DMS53 (cell line): ENCODE results near the gene UMAD1.
A peak's percentile ranks its signal among the peaks of the same experiment; 100 is the strongest.
"Not testable (repeated sequence)": the region's sequence is repeated elsewhere in the genome, so short reads cannot be mapped to it uniquely, and the experiment has no call there.

ENCODE experiments used
- DNase-seq: peaks from one replicate; lab custom pipeline; 2025; lab: John Stamatoyannopoulos, UW

Gene UMAD1

DNA sequence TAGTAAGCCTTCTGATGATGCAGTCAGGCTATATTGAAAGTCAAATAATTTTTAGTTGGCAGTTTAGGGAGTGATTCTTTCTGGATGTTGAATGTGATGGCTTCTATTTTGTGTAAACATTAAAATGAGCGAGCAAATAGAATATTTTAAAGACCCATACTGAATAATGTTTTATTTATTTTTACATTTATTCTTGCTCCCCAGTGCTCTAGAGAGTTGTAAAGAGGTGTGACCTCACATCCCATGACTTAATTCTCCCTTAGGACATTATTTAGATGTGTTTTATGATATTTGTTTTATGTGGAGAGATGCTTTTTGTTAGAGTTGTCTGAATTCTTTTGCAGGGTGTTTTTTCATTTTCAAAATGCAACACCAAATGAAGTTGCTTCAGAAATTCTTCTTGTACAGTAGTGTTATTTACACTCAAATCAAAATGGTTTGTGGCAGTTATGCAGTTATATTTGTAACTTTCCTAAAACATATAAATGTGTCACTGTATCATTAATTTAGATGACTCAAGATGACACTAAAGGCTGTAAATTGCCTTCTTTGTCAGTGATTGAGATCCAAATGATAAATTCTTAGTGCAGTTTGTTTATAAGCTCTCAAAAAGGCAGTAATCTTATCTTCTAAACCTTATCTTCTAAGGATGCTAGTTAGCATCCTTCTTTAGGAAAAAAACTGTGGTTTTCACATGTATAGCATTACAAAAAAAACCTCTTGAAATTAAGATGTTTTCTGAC, 12.4 kb downstream of the UMAD1 start:
- DNase-seq = no peak

GRCh38 chr7:7653593-7654187, 13.1 kb downstream of the UMAD1 start:
- peak; percentile 54 for DNase-seq

DNA sequence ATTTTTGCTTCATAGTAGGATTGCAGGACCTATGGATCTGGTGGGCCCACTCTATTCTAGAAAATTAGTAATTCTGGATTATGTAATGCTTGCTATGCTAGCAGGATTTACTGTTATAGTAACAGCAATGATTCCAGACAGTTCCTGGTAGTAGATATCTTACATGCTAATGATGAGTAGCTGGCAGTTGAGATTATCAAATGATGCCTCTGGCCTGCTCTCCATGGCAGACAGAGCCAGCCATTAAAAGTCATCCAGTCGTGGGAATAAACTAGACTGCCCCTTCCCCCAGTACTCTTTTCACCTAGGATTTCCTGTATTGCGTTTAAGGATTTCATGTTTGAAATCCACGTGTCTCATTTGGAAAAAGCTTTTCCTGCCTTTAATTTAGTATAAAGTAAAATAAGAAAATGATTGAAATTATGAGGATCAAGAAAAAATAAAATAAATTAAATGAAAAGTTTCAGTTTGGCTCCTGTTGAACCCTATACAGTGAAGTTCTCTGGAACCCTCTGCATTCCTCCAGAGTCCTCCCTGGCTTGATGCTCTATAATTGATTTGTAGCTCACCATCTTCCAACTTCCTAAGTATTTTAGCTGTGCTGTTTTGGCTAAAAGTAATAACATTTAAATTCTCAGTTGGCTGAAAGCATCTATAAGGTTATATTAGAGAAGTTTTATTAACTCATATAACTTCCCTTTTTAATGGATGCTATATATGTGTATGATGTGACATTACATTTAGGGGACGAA, 14.6 kb downstream of the UMAD1 start:
- no peak for DNase-seq

DNA sequence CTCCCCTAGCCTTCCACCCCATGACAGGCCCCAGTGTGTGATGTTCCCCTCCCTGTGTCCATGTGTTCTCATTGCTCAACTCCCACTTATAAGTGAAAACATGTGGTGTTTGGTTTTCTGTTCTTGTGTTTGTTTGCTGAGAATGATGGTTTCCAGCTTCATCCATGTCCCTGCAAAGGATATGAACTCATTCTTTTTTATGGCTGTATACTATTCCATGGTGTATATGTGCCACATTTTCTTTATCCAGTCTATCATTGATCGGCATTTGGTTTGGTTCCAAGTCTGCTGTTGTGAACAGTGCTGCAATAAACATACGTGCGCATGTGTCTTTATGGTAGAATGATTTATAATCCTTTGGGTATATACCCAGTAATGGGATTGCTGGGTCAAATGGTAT, 15.9 kb downstream of the UMAD1 start:
- DNase-seq = not testable (repeated sequence)

- DNase-seq = peak; percentile 43
Measured at GRCh38 chr7:7662527-7662926, 22.0 kb downstream of the UMAD1 start.

- no peak for DNase-seq
Measured at GRCh38 chr7:7664291-7664690, 23.7 kb downstream of the UMAD1 start.

DNA sequence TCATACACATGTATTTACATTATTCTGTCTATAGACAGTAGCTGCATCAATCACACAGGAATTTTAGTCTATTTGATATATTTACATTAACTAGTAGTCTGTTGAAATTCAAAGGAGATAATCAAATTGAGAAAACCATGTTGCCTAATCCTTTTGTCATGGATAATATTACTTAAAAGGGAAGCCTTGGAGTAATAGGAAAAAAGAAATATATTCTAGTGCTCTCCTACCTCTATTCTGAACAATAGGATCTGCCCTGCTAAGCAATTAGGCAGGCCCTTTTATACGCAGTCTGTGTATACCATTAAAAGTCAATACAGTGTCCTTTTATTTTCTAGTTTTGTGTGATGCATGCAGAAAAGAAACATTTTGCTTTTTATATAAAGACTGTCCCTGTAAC, 24.5 kb downstream of the UMAD1 start:
- DNase-seq = no peak

DNA sequence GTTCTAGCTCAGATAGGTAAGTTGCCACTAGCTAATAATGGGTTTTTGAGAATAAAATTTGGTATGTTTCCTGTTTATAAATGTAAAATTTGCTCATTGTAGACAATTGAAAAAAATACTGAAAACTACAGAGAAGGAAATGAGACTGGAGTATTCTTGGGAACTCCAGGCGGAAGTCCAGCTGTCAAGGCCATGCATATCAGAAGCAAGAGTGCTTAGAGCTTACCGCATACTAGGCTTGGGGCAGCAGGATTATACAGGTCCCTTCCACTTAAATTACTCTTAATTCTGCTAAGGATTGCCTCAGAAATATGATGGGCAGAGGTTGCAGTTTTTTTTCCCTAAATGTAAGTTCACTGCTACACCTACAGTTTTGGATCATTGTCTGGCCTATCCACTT, 26.6 kb downstream of the UMAD1 start:
- DNase-seq = no peak

GRCh38 chr7:7668706-7669105, 28.2 kb downstream of the UMAD1 start:
- DNase-seq = no peak

- no peak for DNase-seq
Measured at GRCh38 chr7:7670490-7670889, 29.9 kb downstream of the UMAD1 start.

DNA sequence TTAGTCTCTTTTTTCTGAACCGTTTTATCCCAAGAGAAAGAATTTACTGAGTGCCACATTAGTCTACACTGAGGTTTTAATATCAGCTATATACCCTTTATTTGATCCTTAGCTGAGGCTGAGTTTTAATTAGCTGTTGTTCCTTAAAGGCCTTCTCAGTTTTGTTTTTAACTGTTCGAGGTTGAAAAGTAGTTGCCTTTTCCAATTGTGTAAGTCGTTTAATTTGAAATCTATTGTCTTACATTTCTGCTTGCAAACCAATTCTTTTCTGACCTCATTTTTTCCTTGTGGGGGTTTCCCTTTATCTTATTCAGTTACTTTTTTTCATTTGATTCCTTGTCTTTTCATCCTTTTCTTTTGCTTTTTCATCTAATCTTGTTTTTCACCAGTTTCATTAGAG, 30.8 kb downstream of the UMAD1 start:
- DNase-seq = no peak

GRCh38 chr7:7672545-7673239, 32.1 kb downstream of the UMAD1 start:
- DNase-seq = no peak

DNA sequence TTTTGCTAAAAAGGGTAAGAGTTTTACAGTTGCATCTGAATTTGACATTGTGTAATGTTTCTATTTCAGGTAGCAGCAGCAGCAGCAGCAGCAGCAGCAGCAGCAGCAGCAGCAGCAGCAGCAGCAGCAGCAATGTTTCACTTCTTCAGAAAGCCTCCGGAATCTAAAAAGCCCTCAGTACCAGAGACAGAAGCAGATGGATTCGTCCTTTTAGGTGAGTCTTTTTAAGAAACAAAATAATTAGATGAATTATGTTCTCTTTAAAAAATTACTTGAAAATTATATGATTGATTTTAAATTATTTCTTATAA, 32.6 kb downstream of the UMAD1 start:
- no peak for DNase-seq

- DNase-seq = no peak
Measured at GRCh38 chr7:7675686-7676085, 35.1 kb downstream of the UMAD1 start.

GRCh38 chr7:7679640-7680039, 39.1 kb downstream of the UMAD1 start:
- peak; percentile 59 for DNase-seq

DNA sequence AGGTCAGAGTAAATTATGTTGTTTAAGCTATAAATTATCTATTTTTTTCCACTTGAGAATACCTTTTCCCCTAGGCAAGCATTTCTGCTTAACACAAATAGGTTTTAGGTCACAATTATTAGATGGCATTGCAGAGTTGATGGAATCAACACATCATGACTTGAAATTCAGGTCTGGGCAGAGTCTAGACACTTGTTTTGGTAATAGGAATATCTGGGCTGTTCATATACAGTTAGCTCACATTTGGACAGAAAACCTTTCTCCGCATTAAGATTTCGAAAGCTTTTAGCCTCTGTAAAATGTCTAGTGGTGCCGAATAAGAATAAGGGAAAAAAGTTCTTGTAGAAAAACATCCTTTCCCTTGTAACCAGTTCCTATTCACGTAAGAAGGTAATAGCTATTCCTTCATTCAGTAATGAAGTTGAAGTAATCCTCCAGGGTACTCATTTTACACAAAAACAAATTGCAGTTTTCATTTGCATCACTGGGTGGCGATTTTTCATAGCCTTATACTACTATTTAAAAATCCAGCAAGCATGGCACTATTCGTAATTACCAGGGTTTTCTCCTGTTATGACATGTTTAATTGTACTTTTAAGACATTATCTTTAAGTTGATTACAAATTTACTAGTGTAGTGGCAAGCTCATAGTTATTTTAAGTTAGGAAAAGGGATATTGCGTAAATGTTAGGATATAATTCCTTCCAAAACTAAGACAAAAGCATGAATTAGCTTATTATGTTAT, 40.8 kb downstream of the UMAD1 start:
- peak; percentile 89 for DNase-seq

GRCh38 chr7:7681936-7682329, 41.4 kb downstream of the UMAD1 start:
- peak; percentile 28 for DNase-seq

- DNase-seq = no peak
Measured at GRCh38 chr7:7682861-7683260, 42.3 kb downstream of the UMAD1 start.

GRCh38 chr7:7686811-7687508, 46.4 kb downstream of the UMAD1 start:
- DNase-seq = no peak

DNA sequence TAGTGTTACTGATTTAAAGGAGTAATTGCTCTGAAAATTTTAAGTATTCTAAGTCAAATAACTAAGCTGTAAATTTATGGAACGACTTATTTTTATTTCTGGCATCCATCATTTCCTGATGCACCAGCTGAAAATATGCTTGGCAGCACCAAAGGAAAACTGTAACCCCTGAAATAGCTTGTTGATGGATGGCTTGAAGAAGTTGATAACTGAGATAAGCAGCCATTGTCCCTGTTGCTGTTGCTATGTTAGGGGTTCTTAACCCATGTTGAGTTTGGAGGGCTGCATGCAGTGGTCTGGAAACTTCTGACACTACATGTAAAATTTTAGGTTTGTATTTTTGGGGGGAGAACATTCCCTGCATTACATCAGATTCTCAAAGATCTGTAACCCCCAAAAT, 47.2 kb downstream of the UMAD1 start:
- DNase-seq = no peak

DNA sequence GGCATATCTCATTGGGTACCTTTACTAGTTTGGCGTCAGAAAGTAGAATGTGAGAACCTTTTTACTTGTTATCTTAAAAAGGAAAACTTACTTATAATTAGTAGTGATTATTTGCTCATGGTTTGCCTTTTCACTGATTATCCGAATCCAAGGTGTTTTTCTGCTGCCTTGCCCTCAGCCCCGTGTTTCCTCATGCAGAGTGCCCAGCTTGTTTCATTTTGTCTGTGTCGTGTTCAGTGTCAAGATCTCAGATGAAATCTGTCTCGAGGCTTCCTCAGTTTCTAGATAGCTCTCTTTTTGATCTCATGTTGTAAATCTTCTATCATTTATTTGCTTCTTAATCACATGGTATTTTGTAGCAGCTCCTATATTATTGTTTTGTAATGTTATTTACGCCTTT, 47.8 kb downstream of the UMAD1 start:
- DNase-seq = no peak

GRCh38 chr7:7688956-7689355, 48.4 kb downstream of the UMAD1 start:
- DNase-seq = no peak
